ENCODE measurements around the gene PLIN4. TPM values are rescaled to one million over a fixed set of nuclear protein-coding genes. Genes with fewer than 3 reads are reported as not detected.

The PLIN4 gene
- total and polyA plus RNA-seq, 10 of the 15 experiments (the other 5 are each of a cell fraction or from before 2014, with no cell fraction given) = 0.01 to 0.11 (median 0.05) TPM; not detected in 2

GRCh38 chr19:4471403-4472173 is 46.7 kb downstream of the PLIN4 start (continued):
- TF ChIP-seq ATF3 (IDR thresholded peaks at IDR 0.05; ENCODE audit: borderline replicate concordance, extremely low read depth, low read depth, low read length) (peak; percentile 90; the same call in 1 of the 2 replicates), SRF (IDR thresholded peaks at IDR 0.05; ENCODE audit: low read depth in 2 of 2, low read length in 2 of 2) (no peak), E4F1 (IDR thresholded peaks at IDR 0.05; ENCODE audit: borderline replicate concordance, partially characterized antibody) (peak; percentile 83), NFYA (IDR thresholded peaks at IDR 0.05; ENCODE audit: borderline replicate concordance, low read depth, low read length) (peak; percentile 4; the same call in 1 of the 2 replicates), ZBTB11 (CRISPR knock-in tag; IDR thresholded peaks at IDR 0.05) (no peak), SKIL (IDR thresholded peaks at IDR 0.05; ENCODE audit: low read depth, poor library complexity, severe bottlenecking) (peak; percentile 83), ZBTB40 (IDR thresholded peaks at IDR 0.05; ENCODE audit: borderline replicate concordance) (peak; percentile 84; the same call in 1 of the 2 replicates), WRNIP1 (IDR thresholded peaks at IDR 0.05; ENCODE audit: borderline replicate concordance, low read depth, low read length) (0 out of 2 replicates have a peak, but pooled peaks have one; percentile 32), FOS (IDR thresholded peaks at IDR 0.05; ENCODE audit: borderline replicate concordance, extremely low read depth, insufficient read length) (peak; percentile 96), CREM (IDR thresholded peaks at IDR 0.05; ENCODE audit: low read depth) (peak; percentile 47), SIX5 (IDR thresholded peaks at IDR 0.05; ENCODE audit: low read depth, low read length, severe bottlenecking) (peak; percentile 35), MXI1 (IDR thresholded peaks at IDR 0.05; ENCODE audit: low read depth, low read length) (peak; percentile 45; the same call in 1 of the 2 replicates), SMAD5 (IDR thresholded peaks at IDR 0.05; ENCODE audit: low read depth) (0 out of 2 replicates have a peak, but pooled peaks have one; percentile 55), SIN3A (IDR thresholded peaks at IDR 0.05; ENCODE audit: low read depth, low read length) (peak; percentile 70)
